DMS53 treated with DMSO at 0.1 percent for 48 hours (cell line): ENCODE data around the gene LAMB1.
"Not testable (repeated sequence)": the region's sequence is repeated elsewhere in the genome, so short reads cannot be mapped to it uniquely, and the experiment has no call there.

Experiments used
- DNase-seq: peaks from one replicate; lab custom pipeline; 2025; ENCODE audit not compliant: unreplicated experiment; lab: John Stamatoyannopoulos, UW

The LAMB1 gene

DNA sequence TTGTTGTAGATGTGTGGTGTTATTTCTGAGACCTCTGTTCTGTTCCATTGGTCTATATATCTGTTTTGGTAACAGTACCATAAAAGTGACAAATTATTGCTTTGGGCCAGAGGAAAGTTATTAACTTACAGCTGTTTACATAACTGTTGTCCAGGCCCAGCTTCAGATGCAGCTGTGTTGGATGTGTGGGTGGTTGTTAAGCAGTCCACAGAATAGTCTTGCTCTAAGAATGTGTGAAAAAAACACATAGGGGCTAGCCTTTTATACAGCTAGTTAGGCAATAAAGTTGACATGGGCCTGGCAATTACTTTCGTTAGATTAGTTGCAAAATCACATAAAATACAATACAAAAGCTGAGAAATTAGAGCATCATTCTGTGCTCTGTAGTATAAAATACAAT is 80.1 kb downstream of the LAMB1 start:
- no peak for DNase-seq

DNA sequence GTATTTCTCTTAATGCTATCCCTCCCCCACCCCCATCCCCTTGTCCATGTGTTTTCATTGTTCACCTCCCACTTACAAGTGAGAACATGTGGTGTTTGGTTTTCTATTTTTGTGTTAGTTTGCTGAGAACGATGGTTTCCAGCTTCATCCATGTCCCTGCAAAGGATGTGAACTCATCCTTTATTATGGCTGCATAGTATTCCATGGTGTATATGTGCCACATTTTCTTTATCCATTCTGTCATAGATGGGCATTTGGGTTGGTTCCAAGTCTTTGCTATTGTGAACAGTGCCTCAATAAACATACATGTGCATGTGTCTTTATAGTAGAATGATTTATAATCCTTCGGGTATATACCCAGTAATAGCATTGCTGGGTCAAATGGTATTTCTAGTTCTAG is 81.1 kb downstream of the LAMB1 start:
- not testable (repeated sequence) for DNase-seq

DNA sequence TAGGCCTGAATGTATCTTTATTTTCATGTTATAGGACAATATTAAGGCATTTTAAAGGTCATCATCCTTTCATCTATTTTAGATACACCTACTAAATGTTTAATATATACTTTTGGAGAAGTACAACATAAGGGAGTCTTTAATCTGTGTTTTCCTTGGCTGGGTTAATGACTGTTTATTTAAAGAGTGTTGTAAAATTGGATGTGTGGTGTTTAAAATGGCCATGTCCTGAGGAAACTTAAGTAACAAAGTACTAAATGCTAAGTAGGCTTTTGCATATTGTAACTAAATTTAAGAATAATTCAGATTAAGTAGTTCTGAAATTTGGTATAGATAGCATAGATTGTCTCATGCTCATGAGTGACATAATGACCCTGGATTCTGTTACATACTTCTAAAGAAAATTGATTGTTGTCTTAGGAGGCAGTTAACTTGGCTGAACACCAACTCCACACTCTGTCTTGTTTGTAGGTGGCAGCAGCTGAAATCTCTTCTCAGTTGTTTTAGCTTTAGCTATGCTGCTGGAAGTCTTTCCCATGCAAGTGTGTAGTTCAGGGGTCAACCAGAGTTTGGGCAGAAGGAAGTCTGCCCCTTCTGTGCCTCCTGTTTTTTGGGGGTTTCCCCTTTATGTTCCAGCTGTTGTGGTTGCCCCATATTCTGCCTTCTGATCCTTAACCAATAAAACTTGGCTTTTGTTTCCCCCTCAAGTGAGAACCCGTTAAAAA is 82.8 kb downstream of the LAMB1 start:
- DNase-seq = no peak

DNA sequence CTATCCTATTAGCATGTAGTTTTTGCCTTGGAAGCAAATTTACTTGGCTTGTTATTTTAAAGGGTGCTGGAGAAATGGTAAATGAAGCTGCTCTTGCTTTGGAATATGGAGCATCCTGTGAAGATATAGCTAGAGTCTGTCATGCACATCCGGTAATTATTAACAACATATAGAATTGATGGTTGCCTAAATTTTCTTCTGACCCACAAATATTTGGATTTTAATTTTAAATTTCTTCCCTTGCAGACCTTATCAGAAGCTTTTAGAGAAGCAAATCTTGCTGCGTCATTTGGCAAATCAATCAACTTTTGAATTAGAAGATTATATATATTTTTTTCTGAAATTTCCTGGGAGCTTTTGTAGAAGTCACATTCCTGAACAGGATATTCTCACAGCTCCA is 84.0 kb downstream of the LAMB1 start:
- DNase-seq = no peak

DNA sequence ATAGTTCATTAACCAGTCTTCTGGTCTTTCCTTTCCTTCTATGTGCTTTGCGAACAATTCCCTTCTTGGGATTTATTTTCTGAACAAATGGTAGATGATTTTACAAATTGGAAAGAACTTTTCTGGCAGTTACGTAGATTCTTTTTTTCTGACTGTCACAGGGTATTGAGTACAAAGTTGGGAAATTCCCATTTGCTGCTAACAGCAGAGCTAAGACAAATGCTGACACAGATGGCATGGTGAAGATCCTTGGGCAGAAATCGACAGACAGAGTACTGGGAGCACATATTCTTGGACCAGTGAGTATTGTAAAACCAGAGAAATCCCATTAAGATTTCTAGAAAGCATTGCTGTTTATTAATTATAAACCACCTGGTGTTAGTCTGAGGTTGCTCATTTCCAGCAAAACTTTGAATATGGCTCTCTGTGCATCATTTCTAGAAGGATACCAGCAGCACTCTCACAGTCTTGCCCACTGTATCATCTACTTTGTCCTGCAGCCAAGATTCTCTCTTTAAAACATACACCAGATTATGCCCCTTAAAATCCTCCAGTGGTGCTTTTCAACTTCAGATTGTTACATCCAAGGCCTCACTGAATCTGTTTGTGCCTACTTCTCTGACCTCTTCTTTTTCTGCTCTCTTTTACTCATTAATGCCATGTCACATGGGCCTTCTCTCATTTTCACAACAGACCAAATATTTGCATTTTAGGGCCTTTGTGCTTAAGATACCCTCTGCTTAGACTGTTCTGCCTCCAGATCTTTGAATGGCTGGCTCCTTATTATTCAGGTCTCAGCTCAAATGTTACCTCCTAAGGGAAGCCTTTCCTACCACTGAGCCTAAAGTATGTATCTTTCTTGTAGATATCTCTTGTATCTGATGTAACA is 85.0 kb downstream of the LAMB1 start:
- DNase-seq = no peak

DNA sequence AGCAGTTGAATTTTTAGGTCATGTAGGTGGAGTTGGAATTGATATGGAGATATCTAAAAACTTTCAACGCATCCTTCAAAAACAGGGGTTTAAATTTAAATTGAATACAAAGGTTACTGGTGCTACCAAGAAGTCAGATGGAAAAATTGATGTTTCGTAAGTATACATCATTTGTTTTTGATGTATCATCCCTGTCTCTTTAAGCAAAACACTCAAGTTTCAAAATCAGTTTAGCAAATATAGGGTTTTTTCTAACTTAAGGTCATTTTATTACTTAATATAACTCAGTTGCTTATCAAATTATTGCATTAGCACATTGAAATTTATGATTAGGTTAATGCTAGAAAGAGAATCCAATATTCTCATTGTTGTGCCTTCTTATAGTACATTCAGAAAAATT is 87.4 kb downstream of the LAMB1 start:
- no peak for DNase-seq

DNA sequence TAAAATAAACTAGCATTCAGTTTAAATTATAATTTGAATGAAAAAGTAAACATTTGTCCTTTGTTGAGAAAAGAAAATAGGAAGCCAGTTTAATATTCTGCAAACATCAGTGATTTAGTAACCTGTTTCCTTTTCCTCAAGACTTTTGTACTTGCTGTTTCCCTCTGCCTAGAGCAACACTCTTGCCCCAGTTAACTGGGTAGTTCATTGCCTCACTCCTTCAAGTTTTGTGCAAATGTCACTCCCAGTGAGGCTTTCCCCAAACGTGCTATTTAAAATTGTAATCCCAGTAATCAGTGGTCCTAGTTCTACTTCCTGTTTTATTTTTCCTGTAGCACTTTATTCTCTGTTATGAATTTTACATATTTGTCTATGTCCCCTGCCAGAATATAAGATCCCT is 88.1 kb downstream of the LAMB1 start:
- no peak for DNase-seq

DNA sequence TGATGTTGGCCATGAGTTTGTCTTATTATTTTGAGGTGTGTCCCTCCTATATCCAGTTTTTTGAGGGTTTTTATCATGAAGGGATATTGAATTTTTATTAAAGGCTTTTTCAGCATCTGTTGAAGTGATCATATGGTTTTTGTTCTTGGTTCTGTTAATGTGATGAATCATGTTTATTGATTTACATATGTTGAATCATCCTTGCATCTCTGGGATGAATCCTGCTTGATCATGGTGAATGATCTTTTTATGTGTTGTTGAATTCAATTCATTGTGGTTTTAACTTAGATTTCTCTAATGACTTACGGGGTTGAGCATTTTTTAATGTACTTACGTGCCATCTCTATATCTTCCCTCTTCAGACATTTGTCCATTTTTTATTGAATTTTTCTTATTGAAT is 89.1 kb downstream of the LAMB1 start:
- DNase-seq = no peak

DNA sequence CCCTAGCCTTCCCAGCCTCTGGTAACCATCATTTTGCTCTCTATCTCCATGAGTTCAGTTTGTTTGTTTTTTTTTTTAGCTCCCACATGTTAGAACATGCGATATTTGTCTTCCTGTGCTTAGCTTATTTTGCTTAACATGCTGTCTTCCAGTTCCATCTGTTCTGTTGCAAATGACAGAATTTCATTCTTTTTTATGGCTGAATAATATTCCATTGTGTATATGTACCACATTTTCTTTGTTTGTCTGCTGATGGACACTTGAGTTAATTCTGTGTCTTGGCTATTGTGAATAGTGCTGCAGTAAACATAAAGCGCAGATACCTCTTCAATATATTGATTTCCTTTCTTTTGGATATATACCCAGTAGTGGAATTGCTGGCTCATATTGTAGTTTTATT is 91.0 kb downstream of the LAMB1 start:
- DNase-seq = no peak

DNA sequence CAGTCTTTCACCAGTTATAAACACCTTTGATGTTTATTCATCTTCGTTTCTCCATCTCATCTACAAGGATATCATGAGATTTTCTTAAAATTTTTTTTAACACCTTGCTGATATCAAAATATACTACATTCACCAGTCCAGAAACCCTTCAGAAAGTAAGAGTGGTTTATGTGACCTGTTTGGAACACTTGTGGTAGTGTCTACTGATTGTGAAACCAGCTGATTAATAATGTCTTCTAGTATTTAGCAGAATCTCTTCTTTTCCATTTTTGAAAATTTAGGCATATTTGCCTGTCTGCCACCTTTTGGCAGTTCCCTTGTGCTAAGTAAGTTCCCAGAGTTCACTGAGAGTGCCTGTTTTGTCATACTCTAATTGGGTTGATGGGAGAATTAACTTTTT is 93.5 kb downstream of the LAMB1 start:
- DNase-seq = no peak

DNA sequence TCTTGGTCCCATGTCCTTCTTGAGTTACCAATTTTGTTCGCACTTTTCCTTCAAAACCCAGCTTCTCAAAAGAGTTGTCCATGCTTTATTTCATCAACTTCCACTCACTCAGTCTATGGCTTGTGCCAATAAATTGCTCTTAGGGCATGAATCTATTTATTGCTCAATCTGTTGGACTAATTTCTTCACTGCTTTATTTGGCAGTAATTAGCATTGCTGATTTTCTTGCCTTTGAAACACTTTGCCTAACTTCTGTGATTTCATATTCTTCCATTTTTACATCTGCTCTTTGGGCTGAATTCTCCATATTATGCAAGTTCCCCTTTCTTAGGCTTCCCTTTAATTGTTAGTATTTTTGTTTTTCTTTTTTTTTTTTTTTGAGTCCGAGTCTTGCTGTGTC is 95.2 kb downstream of the LAMB1 start:
- DNase-seq = no peak

DNA sequence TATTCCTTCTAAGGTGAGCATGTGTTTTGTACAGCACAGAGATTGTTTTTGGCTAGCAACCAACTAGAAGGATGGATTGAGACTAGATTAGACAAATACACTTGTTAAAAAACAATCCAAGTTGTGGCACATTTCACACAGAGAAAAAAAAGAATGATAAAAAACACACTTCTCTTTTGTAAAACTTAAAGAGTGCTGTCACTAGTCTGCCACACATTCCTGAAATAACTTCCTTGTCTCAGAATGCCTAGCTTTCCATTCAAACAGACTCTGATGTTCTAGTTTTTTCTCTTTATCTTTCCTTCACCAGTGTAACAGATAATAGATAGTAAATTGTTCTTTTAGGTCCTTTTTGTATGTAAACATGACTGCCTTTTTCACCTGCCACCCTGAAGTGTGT is 100.6 kb downstream of the LAMB1 start:
- no peak for DNase-seq

DNA sequence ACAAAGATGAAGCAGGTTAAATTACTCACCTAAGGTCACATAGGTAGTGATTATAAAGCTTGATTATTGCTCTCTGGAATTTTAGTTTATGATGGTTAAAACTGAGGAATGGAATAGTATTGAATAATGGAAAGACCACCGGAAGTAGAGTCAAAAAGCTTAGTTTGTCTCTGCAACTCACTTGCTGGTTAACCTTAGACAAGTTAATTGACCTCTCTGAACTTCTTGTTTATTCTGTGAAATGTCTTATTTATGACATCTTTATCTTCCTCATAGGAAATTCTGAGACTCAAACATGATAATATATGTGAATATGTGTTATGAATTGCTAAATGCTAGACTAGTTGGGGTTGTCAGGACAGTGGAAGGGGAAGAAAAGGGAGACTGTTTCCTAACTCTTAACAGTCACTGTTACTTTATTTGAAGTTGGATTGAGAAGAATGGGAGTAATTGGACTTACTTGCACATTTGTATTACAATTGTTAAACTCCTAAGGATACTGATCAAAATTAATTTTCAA is 102.4 kb downstream of the LAMB1 start:
- no peak for DNase-seq

DNA sequence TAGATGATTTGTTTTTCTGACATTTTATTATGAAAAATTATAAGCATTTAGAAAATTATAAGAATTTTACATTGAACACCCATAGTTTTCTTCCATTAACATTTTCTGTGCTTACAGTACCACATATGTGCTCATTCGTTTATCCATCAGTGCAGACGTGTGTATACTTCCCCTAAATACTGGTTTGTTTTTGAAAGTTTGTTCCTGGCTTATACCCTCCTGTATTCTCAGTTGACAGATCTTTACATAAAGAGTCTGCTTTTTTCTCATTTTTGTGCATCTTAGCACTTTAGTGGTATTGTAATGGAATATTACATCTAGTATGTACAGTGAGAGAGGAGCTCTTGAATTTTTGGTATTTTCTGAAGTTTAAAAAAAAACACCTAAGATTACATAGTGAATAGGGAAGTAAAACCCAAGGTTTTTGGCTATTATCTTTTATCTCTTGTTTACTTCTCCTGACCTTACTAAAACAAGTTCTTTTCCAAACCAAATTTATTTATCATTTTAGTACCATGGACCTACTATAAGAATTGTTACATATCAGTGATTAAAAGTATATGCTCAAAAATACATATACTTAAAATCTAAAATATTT is 103.9 kb downstream of the LAMB1 start:
- DNase-seq = no peak

DNA sequence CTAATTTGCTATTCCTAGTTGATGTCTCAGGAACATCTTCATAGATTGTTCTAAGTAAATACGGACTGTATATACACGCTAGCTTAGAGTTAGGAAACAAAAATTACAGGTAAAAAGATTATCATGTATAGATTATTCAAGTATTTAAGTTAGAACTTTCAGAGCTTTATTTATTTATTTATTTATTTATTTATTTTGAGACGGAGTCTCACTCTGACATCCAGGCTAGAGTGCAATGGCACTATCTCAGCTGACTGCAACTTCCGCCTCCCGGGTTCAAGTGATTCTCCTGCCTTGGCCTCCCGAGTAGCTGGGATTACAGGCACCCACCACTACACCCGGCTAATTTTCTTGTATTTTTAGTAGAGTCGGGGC is 110.6 kb downstream of the LAMB1 start:
- DNase-seq = not testable (repeated sequence)

DNA sequence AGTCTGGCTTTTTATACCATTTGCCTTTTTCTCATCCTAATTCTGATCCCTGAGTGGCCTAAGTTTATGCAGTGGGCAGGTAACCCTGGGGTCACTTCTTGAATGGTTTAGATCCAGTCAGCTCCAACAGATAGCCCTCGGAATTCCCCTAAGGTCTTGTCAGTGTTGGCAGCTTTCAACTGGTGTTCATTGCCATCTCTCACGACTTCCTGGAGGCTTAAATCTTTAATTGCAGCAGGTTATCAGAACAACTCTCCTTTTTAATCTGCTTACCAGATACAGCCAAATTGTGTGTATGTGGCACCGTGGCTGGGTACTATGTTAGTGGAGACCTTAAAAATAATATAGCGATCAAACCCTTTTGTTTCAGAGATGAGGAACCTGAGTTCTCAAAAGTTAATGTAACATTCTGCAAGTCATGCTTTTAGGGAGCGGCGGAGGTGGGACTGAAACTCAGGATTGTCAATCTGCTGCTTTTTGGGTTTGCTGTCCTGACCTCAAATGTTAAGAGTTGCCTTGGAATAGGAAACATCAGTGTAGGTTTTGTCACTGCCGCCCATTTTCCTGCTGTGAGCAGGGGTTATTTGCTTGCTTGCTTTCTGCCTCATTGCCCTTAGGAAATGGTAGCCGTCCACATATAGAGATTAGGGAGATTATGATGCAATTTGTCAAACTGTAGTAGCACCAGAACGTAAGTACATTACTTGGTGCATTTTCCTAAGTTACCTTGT is 111.2 kb downstream of the LAMB1 start:
- DNase-seq = no peak

DNA sequence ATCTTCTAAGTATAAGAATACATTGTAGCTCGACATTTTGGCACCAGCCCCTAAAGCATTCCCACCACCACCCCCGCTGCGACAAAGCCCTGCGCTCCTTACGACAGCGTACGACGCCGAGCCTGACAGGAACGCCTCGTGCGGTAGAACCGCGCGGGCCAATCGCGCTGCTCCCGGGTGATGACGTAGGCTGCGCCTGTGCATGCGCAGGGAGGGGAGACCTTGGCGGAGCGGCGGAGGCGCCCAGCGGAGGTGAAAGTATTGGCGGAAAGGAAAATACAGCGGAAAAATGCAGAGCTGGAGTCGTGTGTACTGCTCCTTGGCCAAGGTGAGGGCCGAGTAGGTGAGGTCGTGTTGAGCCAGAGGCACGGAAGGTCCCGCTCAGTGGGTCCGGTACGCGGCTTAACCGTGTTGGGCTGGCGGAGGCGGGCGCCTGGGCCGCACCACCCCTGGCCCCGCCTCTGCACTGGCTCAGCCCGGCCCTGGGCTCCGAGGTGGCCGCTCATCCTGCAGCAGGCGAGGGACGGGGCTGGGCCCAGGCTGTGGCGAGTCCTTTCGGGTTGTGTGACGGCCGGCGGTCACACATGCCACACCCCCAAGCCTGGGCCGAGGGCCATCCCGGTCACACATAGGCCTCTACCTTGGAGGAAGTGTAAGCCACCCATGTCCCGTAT is 111.9 kb downstream of the LAMB1 start, which contains the start of gene DLD:
DLD (plus strand) TSS at position 222 of the 674 bp plus-strand sequence; CDS start at position 290, 68 bp downstream.
- peak; percentile 92 for DNase-seq

DNA sequence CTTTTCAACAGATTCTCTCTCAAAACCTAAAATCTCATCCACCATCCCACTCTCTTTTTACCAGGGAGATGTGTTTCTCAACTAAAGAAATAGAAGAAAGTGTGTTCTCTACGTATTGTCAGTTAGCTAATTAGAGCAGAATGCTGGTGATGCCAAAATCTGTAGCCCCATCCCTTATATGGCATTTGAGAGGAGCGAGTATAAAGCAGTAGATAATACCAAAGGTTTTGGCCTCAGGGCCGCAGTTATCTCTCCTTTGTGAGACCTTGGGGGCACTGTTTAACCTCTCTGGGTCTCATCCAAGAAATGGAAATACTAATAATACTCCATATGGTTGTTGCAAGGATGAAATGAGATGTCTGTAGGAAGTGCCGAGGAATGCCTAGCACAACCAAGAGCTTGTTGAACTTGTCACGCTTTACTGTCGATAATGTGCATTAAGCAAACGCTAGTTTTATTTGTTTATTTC is 112.4 kb downstream of the LAMB1 start:
- DNase-seq = no peak

DNA sequence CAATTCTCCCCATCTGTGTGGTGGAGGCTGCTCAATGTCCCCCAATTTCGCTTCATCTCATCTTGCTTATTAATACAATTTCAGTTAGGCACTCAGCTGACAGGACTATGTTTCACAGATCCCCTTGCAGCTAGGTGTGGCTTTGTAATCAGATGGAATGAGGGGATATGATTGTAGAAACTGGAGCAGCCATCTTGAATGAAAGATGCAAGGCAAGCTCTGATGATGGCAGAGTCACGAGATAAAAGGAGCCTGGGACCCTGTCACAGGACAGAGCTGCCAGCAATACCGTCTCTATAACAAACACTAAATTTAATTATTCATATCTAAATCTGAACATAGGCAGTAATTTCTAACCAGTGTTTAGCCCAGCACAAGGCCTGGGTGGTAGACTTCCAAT is 113.0 kb downstream of the LAMB1 start:
- DNase-seq = no peak

DNA sequence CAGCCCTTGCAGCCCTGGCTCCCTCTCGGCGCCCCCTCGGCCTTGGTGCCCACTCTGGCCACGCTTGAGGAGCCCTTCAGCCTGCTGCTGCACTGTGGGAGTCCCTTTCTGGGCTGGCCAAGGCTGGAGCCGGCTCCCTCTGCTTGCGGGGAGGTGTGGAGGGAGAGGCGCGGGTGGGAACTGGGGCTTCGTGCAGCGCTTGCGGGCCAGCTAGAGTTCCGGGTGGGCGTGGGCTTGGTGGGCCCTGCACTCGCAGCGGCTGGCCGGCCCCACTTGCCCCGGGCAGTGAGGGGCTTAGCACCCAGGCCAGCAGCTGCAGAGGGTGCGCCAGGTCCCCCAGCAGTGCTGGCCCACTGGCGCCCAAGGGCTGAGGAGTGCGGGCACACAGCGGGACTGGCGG is 115.1 kb downstream of the LAMB1 start:
- DNase-seq = not testable (repeated sequence)
